Measurements from ENCODE around the gene KCND2. TPM values are rescaled to one million over a fixed set of nuclear protein-coding genes. Genes with fewer than 3 reads are reported as not detected.
"Not testable (repeated sequence)": the region's sequence is repeated elsewhere in the genome, so short reads cannot be mapped to it uniquely, and the experiment has no call there.

KCND2 gene
- total RNA-seq, 1 donor from 2014 or later, result 0.17 TPM

DNA sequence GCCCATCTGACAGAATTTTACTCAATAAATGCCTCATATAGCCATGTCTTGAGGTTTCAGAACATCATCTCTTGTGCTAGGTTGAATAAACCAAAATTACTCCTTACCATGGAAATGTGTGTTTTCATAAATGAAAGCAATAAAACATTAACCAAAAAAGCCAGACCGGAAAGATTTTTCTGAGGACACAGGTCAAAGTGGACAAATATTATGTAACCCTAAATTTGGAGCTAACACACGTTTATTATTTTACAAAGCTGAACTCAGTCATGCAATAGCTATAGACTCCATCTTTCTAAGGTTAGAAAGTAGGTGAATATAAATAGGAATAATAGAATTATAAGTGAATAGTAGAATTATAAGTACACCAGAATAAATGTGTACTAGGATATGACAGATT lies 315.9 kb downstream of the KCND2 start:
- DNase-seq, result no peak

DNA sequence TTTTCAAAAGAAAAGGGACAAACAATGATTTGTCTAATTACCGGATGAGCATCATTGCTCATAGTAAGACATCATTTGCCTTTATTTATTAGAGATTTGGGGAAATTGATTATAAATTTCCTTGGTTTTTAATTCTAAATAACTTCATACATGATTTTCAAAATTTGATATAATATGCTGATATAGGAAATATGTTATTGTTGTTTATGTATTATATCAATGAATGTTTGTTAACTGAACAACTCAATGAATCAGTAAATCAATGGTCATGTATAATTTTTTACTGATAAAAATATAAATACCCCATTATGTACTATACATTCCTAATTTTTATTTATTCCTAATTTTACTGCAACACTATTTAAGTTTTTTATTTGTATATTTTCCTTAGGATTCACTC lies 327.6 kb downstream of the KCND2 start:
- DNase-seq, result no peak

DNA sequence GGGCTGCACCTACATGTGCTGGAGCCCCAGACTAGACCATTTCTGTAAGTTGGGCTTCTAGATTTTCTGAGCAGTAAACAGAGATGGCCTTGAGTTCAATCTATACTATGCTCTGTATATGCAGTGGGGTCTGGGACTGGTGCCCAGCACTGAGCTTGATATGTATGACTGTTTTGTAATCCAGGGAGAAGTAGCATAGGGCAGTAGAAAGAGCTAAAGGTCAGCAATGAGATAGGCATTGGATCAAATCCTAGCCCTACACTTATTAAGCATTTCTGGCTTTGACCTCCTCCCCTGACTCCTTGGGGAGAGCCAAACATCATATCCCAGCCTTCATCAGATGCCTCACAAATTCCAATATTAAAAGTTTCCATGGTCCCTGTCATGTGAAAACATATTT lies 330.4 kb downstream of the KCND2 start:
- DNase-seq, result no peak

DNA sequence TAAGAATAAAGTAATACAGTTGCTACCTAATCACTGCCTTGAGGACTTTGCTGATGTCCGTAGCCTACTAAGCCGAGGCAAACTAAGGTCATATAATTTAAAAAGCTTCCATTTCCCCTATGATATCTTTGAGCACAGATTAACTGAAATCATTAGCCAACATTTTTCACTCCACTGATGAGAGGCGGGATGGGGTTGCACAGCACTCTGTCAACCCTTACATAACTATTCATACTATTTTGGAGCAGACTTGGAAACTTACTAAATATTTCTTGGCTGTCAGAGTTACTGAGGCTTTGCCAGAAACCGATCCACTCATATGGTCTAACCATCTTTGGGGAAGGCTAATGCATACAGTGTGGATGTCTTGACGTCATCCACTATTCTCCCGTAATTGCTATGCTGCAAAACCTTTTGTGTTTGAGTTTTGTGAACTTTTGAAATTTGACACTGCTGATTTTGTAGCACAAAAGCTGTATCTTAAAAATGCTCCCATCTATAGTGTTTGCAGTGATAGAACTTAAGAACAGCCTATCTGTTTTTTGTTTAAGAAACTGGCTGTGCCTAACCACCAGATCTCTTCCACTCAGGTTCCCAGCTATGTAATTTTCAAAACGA lies 336.3 kb downstream of the KCND2 start:
- no peak for DNase-seq

DNA sequence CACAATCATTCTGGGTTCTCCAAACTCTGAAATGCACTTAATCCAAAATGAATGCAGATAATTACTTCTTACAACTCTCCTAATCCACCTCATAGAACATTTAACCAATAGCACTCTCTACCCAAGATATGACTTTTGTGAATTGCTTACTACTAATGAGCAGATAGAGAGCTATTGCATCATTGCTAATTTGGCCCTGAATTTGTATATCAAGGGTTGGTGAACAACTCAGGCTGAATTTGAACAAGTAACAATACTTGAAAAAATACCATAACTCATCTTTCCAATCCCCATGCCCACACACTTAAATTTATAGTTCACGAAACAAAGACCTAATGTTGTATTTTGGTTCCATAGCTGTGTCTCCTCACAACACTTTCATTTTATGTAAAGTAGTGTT lies 339.0 kb downstream of the KCND2 start:
- no peak for DNase-seq

DNA sequence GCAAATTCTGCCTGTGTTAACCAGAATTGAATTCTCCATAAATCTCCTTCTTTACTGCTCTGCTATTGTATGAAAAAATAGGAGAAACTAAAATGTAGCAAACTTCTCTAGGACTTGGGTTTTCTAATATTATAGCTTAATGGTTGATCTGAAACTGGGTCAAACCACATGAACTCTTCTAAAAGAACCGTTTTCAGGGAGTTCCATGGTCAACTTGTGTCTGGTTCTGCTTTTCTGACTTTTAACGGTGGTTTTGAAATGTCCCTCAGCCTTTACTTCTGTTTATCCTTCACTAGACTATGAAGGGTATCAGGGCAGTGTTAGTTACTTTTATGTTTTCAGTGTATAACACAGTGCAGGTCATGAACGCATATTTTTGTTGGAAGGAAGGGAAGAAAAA lies 342.7 kb downstream of the KCND2 start:
- DNase-seq, result no peak

DNA sequence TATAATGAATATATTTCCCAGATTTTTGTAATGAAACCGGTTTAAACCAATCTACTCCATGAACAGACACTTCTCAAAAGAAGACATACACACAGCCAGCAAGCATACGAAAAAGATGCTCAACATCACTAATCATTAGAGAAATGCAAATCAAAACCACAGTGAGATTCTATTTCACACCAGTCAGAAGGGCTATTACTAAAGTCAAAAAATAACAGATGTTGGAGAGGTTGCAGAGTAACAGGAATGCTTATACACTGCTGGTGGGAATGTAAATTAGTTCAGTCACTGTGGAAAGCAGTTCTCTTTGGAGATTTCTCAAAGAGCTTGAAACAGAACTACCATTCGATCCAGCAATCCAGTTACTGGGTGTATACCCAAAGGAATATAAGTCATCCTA lies 344.3 kb downstream of the KCND2 start:
- no peak for DNase-seq

DNA sequence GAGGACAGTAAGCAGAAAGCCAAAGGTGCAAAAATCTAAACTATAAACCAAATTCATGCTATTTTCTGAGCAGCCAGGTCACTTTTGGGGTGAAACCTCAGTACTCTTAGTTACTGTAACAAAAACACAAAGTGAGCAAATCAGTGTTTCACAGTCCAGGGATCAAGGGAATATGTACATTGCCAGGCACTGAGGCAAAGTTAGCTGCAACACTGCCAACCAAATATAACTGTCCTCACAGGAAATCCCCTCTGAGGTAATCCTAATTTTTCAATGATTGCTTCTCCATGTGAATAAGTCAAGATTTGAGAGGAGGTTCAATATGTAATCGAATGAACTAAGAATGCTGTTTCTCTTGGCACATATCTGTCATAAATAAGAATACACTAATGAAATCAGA lies 355.3 kb downstream of the KCND2 start:
- DNase-seq, result no peak

DNA sequence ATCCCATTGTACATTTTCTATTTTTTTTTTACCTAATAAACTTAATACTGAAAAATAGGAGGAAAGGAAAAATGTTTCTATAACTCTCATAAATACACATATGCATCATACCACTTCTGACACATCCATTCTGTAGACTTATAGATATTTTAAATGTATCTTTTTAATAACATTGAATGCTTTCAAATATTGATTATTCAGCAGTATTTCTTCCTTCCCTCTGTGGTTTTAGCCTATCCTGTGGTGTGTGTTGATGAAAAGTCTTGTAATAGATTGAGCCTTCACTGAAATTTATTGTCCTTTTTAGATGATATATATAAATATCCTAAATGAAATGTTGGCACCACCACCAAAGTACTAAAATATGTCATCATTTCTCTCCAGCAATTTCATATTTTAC lies 366.9 kb downstream of the KCND2 start:
- DNase-seq, result no peak

DNA sequence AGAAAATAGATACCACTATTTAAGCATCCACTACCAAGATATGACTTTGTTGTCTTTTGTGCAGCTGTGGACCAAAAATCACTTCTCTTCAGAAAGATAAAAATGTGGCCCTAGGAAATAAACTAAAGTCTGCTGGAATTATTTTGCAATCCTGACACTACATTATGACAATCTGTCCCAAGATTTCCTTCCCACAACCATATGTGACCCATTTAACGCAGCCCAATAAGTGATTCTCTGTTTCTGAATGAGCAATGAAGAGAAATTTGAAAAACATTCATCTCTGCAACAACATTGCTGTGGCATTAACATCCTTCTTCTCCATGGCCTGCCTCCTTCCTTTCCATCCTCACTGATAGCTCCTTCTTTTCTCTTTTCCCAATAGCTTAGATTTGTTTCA lies 373.0 kb downstream of the KCND2 start:
- DNase-seq, result no peak

DNA sequence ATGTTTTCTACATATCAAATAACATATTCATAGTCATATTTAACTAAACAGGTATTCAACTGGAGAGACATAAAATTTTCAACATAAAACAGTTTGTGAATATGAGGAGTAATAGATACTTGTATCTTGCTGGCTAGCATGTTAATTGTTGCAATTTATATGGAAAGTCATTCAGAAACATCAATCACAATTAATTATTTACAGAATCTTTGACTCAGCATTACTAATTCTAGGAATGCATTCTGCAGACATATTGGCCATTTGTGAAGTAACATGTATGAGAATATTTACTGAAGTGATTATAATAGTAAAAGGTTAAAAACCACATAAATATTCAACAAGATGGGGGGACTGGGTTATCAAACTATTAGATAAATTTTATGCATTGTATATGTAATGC lies 381.3 kb downstream of the KCND2 start:
- DNase-seq, result no peak

DNA sequence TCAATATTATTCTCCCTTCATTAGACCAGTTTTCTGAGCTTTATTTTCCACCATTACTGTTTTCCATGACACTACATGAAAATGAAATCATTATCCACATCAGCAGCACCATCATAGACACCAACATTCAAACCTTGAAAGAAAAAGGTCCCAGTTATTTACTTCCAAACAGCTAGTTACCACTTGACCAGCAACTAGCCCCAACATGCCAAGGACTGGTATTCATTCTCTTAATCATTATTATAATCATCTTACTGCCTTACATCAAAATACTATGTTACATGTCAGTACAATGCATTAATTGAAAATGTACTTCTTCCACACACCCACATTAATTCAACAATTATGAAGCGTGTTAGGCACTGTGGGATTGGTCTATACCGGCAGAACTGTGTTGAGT lies 385.5 kb downstream of the KCND2 start:
- no peak for DNase-seq

DNA sequence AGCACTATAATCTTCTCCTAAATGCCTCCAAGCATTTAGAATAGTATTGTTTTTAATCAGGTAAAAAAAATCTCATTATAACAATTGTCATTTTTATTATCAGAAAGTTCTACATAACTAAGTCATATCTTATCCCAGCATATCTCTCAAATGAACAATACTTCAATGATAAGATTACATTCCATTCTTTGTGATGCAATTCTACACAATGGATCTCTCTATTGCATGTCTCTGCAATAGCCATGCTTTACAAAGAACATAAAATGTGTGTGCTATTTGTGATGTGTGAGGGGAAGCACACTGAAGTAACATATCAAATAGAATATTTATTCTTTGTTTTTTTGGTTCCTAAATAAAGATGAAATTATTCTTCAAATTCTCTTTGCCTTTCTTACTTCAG lies 389.3 kb downstream of the KCND2 start:
- no peak for DNase-seq

DNA sequence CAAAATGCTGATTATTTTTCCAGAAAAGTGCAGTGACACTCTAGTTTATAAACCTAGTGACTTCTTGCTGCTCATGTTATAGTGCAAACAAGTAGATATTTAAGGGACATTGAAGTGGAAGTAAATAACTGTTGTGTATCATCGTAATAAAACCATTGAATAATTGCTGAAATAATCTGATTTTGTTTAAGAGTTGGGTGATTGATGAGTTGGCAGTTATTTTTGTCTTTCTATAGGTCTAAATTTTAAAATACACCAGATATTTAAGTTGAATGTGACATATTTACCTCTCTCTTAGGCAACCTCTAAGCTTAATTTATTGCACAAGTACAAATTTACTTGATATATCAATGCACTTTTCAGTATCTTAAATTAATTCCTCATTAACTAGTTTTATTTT lies 392.1 kb downstream of the KCND2 start:
- DNase-seq, result no peak

DNA sequence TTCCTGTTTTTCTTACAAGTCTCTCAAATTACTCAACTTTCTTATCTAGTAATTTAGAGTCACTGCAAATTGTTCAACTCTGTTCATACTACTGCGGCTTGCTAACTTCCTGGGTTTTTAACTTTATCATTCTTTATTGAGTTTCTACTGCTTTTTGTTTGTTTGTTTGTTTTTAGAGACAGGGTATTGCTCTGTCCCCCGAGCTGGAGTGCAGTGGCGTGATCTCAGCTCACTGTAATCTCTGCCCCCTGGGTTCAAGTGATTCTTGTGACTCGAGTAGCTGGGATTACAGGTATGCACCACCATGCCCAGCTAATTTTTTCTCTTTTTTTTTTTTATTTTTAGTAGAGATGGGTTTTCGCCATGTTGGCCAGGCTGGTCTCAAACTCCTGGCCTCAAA lies 402.1 kb downstream of the KCND2 start:
- no peak for DNase-seq

DNA sequence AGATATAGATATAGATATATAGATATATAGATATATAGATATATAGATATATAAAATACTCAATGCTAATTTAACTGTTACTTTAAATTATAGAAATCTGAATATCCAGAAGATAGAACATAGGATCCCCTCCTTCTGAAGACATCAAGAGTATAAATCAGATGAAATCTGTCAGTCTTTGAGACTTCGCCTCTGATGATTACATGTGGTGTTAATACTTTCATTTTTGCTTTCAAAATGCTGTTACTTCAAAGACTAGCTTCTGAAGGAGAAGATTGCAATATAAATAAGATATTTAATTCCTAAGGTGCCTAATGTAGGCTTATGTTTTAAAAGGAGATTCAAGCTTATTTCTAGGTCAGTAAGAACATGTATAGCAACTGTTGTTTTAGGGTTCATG lies 404.6 kb downstream of the KCND2 start:
- no peak for DNase-seq

DNA sequence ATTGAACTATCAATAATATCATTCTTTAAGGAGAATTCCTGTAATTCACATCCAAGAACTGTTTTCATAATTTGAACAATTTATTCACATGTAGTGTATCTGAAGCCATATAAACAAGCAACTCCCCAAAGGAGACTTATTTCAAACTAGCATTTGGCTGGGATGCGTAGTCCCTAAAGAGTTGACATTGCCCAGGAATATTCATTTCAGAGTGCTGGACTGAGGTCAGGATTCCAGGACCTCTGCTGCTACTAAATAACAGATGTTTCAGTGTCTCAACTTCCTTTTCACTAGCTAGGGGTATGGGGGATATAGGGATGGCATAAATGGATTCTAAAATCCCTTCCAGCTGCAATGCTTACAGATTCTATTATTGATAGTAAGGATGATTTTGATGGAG lies 408.0 kb downstream of the KCND2 start:
- DNase-seq, result no peak

DNA sequence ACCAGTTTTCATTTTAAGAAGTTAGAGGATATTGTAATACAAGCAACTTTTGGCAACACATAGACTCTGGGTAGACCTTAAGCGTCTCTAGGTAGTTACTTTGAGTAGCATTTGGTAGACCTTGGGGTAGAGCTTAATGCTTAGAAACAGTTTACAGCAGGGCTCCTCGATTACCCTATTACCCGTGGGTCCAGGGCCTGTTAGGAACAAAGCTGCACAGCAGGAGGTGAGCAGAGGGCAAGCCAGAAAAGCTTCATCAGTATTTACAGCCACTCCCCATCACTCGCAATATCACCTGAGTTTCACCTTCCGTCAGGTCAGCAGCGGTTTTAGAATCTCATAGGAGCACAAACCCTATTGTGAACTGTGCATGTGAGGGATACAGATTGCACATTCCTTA lies 411.5 kb downstream of the KCND2 start:
- DNase-seq, result no peak

DNA sequence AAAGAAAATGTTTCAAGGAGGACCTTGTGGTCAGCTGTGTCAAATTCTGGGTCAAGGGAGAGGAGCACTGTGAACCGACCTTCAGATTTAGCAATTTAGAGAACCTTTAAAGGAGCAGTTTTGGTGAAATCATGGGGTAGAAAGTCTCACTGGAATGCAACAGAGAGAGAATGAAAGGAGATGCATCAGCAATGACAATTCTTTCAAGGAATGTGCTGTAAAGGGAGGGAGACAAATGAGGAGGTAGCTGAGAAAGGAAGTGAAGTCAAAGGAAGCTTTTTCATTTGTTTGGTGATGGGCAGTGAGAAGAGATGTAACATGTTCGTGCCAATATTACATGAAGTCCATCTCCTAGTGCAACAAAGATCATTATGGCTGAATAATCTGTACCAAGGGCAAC lies 418.9 kb downstream of the KCND2 start:
- DNase-seq, result no peak

DNA sequence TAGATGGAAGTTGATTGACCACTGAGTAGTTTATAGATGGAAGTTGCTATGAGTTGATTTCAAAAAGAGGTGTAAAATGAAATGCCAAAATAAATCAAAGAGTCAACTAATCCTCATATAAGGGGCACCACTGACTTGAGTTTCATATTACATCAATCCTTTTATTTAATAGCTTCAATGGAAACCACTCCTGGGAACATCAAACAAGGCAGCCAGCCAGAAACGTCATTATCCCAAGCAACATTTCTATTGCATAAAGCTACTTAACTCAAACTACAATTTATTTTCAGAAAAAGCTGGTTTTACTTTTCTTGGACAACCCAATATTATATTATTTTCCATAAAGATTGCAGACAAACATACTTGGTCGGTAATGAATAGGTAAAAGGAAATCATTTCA lies 422.9 kb downstream of the KCND2 start:
- no peak for DNase-seq

DNA sequence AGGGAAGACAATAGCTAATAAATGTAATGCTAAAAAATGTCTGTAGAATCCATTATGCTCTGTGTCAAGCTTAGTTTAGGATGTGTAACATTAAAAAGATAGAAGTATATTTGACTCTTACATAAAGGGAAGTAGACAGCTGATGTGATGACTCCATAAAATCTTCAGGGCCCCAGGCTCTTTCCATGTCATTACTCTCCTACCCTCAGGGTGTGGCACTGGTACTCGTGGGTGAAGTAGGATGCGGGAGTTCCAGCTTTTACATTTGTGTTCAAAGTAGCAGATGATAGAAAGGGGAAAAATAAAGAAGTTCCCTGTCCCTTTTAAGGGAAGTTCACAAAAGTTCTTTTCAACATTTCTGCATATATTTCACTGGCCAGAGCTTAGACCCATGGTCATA lies 427.8 kb downstream of the KCND2 start:
- DNase-seq, result no peak

DNA sequence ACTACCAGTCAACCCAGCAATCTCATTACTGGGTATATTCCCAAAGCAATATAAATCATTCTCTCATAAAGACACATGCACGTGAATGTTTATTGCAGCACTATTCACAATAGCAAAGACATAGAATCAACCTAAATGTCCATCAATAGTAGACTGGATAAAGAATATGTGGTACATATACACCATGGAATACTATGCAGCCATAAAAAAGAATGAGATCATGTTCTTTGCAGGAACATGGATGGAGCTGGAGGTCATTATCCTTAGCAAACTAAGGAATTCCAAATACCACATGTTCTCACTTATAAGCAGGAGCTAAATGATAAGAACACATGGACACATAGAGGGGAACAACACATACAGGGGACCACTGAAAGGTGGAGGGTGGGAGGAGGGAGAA lies 429.4 kb downstream of the KCND2 start:
- DNase-seq, result not testable (repeated sequence)

DNA sequence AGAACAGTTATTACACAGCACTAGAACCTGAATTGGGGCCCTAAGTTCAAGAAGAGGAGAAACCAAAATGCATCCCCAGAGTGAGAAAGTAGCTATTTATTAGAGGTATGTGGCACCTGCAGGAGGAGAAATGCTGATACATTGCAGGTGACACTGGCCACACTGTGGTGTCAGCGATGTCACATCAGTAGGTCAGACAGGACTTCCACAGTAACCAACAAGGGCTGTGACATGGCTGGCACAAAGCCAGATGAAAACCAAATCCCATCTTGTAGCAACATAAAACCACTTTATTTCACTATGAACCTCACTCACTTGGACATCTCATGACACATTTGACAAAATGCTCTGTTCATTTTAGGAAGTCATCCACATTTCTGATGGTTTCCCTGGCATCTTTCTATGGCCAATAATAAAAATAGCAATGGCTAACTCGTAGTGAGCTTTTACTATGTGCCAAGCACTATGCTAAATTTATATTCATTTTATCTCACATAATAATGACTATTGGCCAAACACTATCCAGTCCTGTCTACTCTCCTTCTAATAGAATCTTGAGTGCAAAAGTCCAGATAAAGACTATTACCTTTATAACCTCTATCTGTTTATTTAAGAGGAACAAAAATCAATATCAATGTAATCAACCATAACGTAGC lies 430.7 kb downstream of the KCND2 start:
- no peak for DNase-seq

DNA sequence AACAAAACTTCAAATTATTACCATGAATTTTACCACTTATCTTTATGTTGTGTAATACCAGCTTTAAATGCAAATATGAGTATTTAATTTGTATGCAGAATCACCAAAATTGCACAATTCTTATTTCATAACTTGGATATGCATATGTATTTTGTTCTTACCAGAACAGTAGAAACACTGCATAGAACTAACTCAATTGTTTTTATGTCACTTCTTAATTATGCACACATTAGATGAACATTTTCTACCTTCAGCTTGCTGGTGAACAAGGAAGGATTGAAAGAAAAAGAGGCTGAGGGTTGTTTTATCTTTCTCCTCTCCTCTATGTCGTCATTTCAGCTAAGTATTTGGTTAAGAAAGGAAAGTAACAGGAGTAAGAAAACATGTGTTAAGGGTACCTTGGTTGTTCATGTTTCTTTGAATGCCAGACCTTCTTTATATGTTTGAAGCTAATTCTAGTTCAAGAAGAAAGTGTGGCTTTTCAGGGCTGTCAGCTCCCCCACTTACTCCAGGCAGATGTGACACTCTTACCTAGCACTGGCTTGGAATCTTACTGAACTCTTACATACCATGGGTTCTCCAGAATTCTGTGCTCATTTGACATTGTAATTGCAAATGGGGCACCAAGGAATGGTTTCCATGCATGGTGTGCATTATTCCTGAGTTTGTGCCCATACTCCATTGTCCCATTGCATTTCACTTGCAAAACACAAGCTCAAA lies 436.4 kb downstream of the KCND2 start:
- no peak for DNase-seq

DNA sequence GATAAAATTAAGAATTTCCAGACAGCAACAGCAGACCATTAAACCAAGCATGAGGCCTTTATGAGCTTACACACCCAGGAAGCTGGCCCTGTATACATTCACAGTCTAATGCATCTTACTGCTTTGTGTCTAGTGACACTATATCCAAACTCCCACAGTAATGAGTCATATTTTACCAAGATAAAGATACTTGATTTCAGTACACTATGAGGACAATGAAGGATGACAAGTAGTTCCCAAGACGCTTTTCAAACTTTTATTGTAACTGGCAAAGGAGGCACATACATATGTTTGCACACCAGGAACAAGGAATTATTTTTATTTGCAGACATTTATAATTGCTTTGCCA lies 437.0 kb downstream of the KCND2 start:
- no peak for DNase-seq

Measured in dermis blood vessel endothelial cell (primary cell).